PC-9 (cell line): ENCODE data around the gene CHURC1. TPM values are rescaled to one million over a fixed set of nuclear protein-coding genes. Genes with fewer than 3 reads are reported as not detected.

Experiments used
- BruUV-seq: library from RNA; stranded (reverse); fragments of 400-500 nt; replicated peaks from 2 replicates; lab custom pipeline; 2021; lab: Mats Ljungman, UMichigan
- CTCF ChIA-PET: fragments of 300-600 bp; sonication (Branson Sonifier 250); formaldehyde crosslinking; loops from one replicate; lab custom pipeline; 2022; ENCODE audit warnings: antibody characterized with exemption; lab: Charles Lee
- POLR2A ChIA-PET: fragments of 300-600 bp; sonication (Branson Sonifier 250); formaldehyde crosslinking; loops from one replicate; lab custom pipeline; 2022; ENCODE audit warnings: antibody characterized with exemption; ENCODE audit not compliant: unreplicated experiment; lab: Charles Lee
- DNase-seq, 2 experiments: peaks; one replicate each; pipeline versions ENCODE4 v3.0.0 to v3.0.0-alpha.2; 2015 to 2022; ENCODE audit warnings: mixed read lengths in 1 of 2
- H2AFZ ChIP-seq: fragments of 200-600 bp; sonication (generic); 2 replicates; pipeline ENCODE4 v1.8.1; 2017; ENCODE audit warnings: antibody characterized with exemption
- H3F3A ChIP-seq: fragments of 200-600 bp; sonication (generic); 2 replicates; pipeline ENCODE4 v1.8.1; 2017; ENCODE audit warnings: antibody characterized with exemption, mild to moderate bottlenecking, low read depth; ENCODE audit not compliant: insufficient read depth
- H3K27ac ChIP-seq: fragments of 200-600 bp; sonication (generic); 2 replicates; pipeline ENCODE4 v1.6.1; 2016; ENCODE audit warnings: mixed run types
- H3K27me3 ChIP-seq: fragments of 200-600 bp; sonication (generic); 2 replicates; pipeline ENCODE4 v1.6.1; 2016; ENCODE audit warnings: low read depth, mixed run types; ENCODE audit not compliant: insufficient read depth
- H3K36me3 ChIP-seq: fragments of 200-600 bp; sonication (generic); 2 replicates; pipeline ENCODE4 v1.6.1; 2016; ENCODE audit warnings: low read depth, mixed run types
- H3K4me1 ChIP-seq: fragments of 200-600 bp; sonication (generic); replicated peaks from 2 replicates; pipeline ENCODE4 v1.6.1; 2016; ENCODE audit warnings: mixed run types; ENCODE audit not compliant: insufficient read depth
- H3K4me2 ChIP-seq: fragments of 200-600 bp; sonication (generic); 2 replicates; pipeline ENCODE4 v1.6.1; 2017; ENCODE audit warnings: mixed run types
- H3K4me3 ChIP-seq: fragments of 200-600 bp; sonication (generic); 2 replicates; pipeline ENCODE4 v1.6.1; 2016; ENCODE audit warnings: mixed run types
- H3K79me2 ChIP-seq: fragments of 200-600 bp; sonication (generic); 2 replicates; pipeline ENCODE4 v1.6.1; 2017; ENCODE audit warnings: low read depth, mixed run types
- H3K9me2 ChIP-seq: fragments of 200-600 bp; sonication (generic); 2 replicates; pipeline ENCODE4 v1.8.1; 2017; ENCODE audit warnings: mild to moderate bottlenecking; ENCODE audit not compliant: insufficient read depth
- H3K9me3 ChIP-seq: fragments of 200-600 bp; sonication (generic); 2 replicates; pipeline ENCODE4 v1.8.1; 2016; ENCODE audit warnings: low read depth; ENCODE audit not compliant: insufficient read depth
- H4K20me1 ChIP-seq: fragments of 200-600 bp; sonication (generic); 2 replicates; pipeline ENCODE4 v1.8.1; 2017; ENCODE audit not compliant: insufficient read depth
- EZH2 ChIP-seq: fragments of 200-600 bp; sonication (generic); IDR thresholded peaks from 2 replicates; pipeline ENCODE4 v1.8.0; 2017; ENCODE audit warnings: antibody characterized with exemption, low read depth
- intact Hi-C: fragments of 100-400 bp; cut with micrococcal nuclease; formaldehyde crosslinking; loops from one replicate; pipeline ENCODE4 v1.10.0; 2022; ENCODE audit not compliant: unreplicated experiment
- total RNA-seq: library from RNA; stranded (reverse); gene quantifications from 2 replicates; pipeline ENCODE4 v1.2.3, GENCODE V29; 2021
- TF ChIP-seq, protein P1 (sequence below): fragments of 200-600 bp; sonication (generic); conservative IDR thresholded peaks from 2 replicates; pipeline ENCODE4 v1.6.1; 2017; ENCODE audit warnings: mixed run types, antibody characterized with exemption, mild to moderate bottlenecking, moderate library complexity

The CHURC1 gene
- total RNA-seq, 1 experiment from 2014 or later: 91.8 TPM

DNA sequence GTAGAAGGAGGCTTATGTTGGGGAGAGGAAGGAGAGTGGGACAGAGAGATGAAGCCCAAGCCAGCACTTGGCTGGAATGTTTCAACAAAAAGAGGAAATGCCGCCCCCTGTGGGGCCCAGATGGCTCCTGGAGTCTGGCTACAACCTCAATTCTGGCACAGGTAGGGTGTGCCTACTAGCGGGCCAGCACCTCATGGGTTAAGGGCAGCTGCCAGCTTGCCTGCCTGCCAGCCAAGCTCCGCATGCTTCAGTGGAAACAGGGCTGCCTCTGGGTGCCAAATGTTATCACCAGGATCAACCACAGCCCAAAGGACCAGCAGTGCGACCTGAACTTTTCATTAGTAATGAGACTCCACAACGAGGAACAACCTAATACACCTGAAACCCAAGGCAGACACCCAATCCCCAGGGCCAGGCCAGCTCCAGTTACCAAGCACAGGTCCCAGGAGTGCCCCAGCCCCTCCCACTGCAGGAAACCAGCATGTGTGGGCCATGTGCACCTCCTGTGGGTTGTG lies 46.6 kb downstream of the CHURC1 start:
- Histone ChIP-seq H3K27ac (peak overlapping the region; percentile 44), H2AFZ (no peak overlapping the region), H3K9me2 (no peaks in the 10 kb centered on the region), H4K20me1 (0 out of 2 replicates have a peak, but pooled peaks cover 6% of the 10 kb centered on the region), H3F3A (peaks cover 21% of the 10 kb centered on the region; the same call in 1 of the 2 replicates), H3K36me3 (peaks cover 15% of the 10 kb centered on the region), H3K79me2 (peaks cover 71% of the 10 kb centered on the region), H3K9me3 (no peaks in the 10 kb centered on the region), H3K27me3 (no peaks in the 10 kb centered on the region), H3K4me3 (no peak overlapping the region), H3K4me1 (peaks cover 53% of the 10 kb centered on the region), H3K4me2 (peak overlapping the region; percentile 24)
- DNase-seq: peak; percentile 85 to 92
- TF ChIP-seq, protein P1, sequence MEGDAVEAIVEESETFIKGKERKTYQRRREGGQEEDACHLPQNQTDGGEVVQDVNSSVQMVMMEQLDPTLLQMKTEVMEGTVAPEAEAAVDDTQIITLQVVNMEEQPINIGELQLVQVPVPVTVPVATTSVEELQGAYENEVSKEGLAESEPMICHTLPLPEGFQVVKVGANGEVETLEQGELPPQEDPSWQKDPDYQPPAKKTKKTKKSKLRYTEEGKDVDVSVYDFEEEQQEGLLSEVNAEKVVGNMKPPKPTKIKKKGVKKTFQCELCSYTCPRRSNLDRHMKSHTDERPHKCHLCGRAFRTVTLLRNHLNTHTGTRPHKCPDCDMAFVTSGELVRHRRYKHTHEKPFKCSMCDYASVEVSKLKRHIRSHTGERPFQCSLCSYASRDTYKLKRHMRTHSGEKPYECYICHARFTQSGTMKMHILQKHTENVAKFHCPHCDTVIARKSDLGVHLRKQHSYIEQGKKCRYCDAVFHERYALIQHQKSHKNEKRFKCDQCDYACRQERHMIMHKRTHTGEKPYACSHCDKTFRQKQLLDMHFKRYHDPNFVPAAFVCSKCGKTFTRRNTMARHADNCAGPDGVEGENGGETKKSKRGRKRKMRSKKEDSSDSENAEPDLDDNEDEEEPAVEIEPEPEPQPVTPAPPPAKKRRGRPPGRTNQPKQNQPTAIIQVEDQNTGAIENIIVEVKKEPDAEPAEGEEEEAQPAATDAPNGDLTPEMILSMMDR: peak; percentile 51; the same call in 1 of the 2 replicates
- TF ChIP-seq EZH2: no peak
- BruUV-seq: no TSS peak
- ChIA-PET CTCF (interaction anchor here (0.6 to 1.4 kb wide), 4 partner anchors 18 to 50 kb away, joined by 3 to 5 read pairs (median 4); no protein-coding TSS in a partner anchor), POLR2A (interaction anchor here (0.5 to 0.7 kb wide), 5 partner anchors 12 to 195 kb away, joined by 3 to 11 read pairs (median 4); partner anchors contain the start of gene GPX2)
- intact Hi-C loops: loop anchor here (1.0 to 2.0 kb wide), 2 partner anchors 9 to 22 kb away; no protein-coding TSS in a partner anchor

DNA sequence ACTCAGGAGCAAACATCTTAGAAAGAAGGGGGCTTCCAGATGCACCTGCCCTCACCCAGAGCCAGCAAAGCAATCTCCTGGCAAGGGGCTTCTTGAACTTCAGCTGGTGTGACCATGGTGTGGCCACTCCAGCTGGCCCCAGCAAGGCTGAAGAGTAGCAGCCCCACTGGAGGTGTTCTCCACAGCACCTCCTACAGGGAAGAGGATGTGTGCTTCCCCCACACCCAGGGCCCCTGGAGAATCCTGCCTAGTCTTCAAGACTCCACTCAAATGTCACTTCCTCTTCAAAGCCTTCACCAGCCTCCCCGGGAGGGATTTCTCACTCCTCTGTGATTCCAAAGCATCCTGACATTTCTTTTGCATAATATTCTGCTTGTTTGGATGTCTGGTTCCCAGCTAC lies 49.4 kb downstream of the CHURC1 start:
- H3K9me3 ChIP-seq: no peaks in the 10 kb centered on the region
- no TSS peak for BruUV-seq
- TF ChIP-seq EZH2: no peak
- TF ChIP-seq, protein P1: no peak
- 0 out of 2 replicates have a peak, but pooled peaks cover 6% of the 10 kb centered on the region for H4K20me1 ChIP-seq
- H3K36me3 ChIP-seq: peaks cover 18% of the 10 kb centered on the region
- H3K4me3 ChIP-seq: no peak overlapping the region
- H3K4me2 ChIP-seq: no peak overlapping the region
- H3F3A ChIP-seq: peaks cover 40% of the 10 kb centered on the region
- no peak overlapping the region for H3K27ac ChIP-seq
- intact Hi-C loops: no loop called here
- no peak overlapping the region for H2AFZ ChIP-seq
- CTCF ChIA-PET: no interaction called here
- POLR2A ChIA-PET: no interaction called here
- H3K27me3 ChIP-seq: no peaks in the 10 kb centered on the region
- H3K4me1 ChIP-seq: peaks cover 79% of the 10 kb centered on the region
- peaks cover 90% of the 10 kb centered on the region for H3K79me2 ChIP-seq
- no peaks in the 10 kb centered on the region for H3K9me2 ChIP-seq
- DNase-seq: no peak

DNA sequence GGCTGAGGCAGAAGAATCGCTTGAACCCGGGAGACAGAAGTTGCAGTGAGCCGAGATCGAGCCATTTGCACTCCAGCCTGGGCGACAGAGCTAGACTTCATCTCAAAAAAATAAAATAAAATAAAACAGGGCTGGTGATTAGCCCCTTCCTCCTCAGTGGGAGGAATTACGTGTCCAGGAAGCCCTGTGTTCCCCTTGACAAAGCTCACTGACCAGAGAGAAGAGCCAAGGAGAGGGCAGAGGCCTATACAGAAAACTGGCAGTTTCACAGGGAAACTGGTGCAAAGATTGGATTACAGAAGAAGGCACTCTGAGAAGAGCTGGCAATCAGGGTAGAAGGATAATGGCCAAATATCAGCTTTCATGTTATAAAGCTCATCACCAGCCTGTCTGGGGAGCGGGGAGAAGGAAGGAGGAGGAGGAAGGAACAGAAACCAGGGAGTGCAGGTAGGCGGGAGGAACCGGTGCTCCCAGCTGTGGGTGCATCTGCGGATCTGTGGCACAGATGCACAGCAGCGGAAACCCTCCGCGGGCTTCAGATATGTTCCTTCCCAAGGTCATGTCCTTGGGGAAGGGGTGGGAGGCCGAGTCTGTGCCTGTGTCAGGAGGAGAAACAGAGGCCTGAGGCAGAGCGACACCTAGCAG lies 51.2 kb downstream of the CHURC1 start:
- intact Hi-C loops: no loop called here
- peaks cover 89% of the 10 kb centered on the region for H3K4me1 ChIP-seq
- H2AFZ ChIP-seq: no peak overlapping the region
- H3F3A ChIP-seq: peaks cover 44% of the 10 kb centered on the region
- peaks cover 90% of the 10 kb centered on the region for H3K79me2 ChIP-seq
- peak overlapping the region; percentile 88 for H3K27ac ChIP-seq
- 0 out of 2 replicates have a peak, but pooled peaks cover under 1% of the 10 kb centered on the region for H4K20me1 ChIP-seq
- ChIA-PET CTCF (interaction anchor here (0.5 to 1.1 kb wide), 2 partner anchors 11 to 206 kb away, joined by 5 read pairs; no protein-coding TSS in a partner anchor), POLR2A (interaction anchor here (0.5 to 1.2 kb wide), 2 partner anchors 9 to 69 kb away, joined by 3 to 12 read pairs; no protein-coding TSS in a partner anchor)
- H3K4me2 ChIP-seq: peak overlapping the region; percentile 52
- no peak for DNase-seq
- TF ChIP-seq EZH2: no peak
- TF ChIP-seq, protein P1: no peak
- H3K9me3 ChIP-seq: no peaks in the 10 kb centered on the region
- no peaks in the 10 kb centered on the region for H3K27me3 ChIP-seq
- peaks cover 18% of the 10 kb centered on the region for H3K36me3 ChIP-seq
- H3K4me3 ChIP-seq: no peak overlapping the region
- no peaks in the 10 kb centered on the region for H3K9me2 ChIP-seq
- BruUV-seq: no TSS peak
